SK-N-SH (cell line): ENCODE results near the gene COP1. TPM values are rescaled to one million over a fixed set of nuclear protein-coding genes. Genes with fewer than 3 reads are reported as not detected.

Experiments
- CTCF ChIA-PET: fragments of 300-600, 350-600 bp; formaldehyde crosslinking; extraction: SDS; loops from one replicate; lab custom pipeline; 2021; lab: Yijun Ruan, JAX
- POLR2A ChIA-PET: fragments of 350-600 bp; sonication (Branson Sonifier 250); formaldehyde crosslinking; extraction: SDS; loops from one replicate; lab custom pipeline; 2020; ENCODE audit warnings: antibody characterized with exemption, inconsistent platforms; lab: Yijun Ruan, JAX
- DNase-seq: peaks from one replicate; pipeline ENCODE4 v3.0.0; 2012
- H2AFZ ChIP-seq: fragments of 200-600 bp; sonication (generic); 2 replicates; pipeline ENCODE4 v1.8.1; 2016; ENCODE audit warnings: antibody characterized with exemption, mild to moderate bottlenecking, low read depth
- H3F3A ChIP-seq: fragments of 200-600 bp; sonication (generic); replicated peaks from 2 replicates; pipeline ENCODE3; 2016; ENCODE audit warnings: antibody characterized with exemption, mild to moderate bottlenecking; ENCODE audit not compliant: insufficient read depth
- H3K27ac ChIP-seq, 2 experiments: fragments of 200-500 bp in 1 of 2; fragments of 200-600 bp in 1 of 2; sonication (Bioruptor generic) in 1 of 2; sonication (generic), shearing (Covaris generic) in 1 of 2; 2 replicates each; pipeline versions ENCODE4 v1.5.1 to v1.6.1; 2014 to 2016; ENCODE audit warnings: low read depth in 2 of 2, inconsistent platforms in 1 of 2, low read length in 1 of 2, mild to moderate bottlenecking in 1 of 2, mixed read lengths in 1 of 2
- H3K27me3 ChIP-seq: fragments of 200-600 bp; sonication (generic), shearing (Covaris generic); 2 replicates; pipeline ENCODE4 v1.6.1; 2016; ENCODE audit warnings: mixed run types; ENCODE audit not compliant: insufficient read depth
- H3K36me3 ChIP-seq, 2 experiments: fragments of 200-500 bp in 1 of 2; fragments of 200-600 bp in 1 of 2; sonication (Bioruptor generic) in 1 of 2; sonication (generic) in 1 of 2; replicated peaks in 1 of 2; 2 replicates each; pipeline versions ENCODE3 to v1.5.1; 2014 to 2016; ENCODE audit warnings: low read length in 1 of 2, mild to moderate bottlenecking in 1 of 2; ENCODE audit not compliant: insufficient read depth in 2 of 2, control insufficient read depth in 1 of 2
- H3K4me1 ChIP-seq, 2 experiments: fragments of 200-500 bp in 1 of 2; fragments of 200-600 bp in 1 of 2; sonication (Bioruptor generic) in 1 of 2; sonication (generic), shearing (Covaris generic) in 1 of 2; 2 replicates each; pipeline versions ENCODE4 v1.5.1 to v1.6.1; 2014 to 2016; ENCODE audit warnings: low read depth in 1 of 2, low read length in 1 of 2, mixed run types in 1 of 2; ENCODE audit not compliant: insufficient read depth in 2 of 2, control insufficient read depth in 1 of 2
- H3K4me2 ChIP-seq: fragments of 200-600 bp; sonication (generic), shearing (Covaris generic); 2 replicates; pipeline ENCODE4 v1.6.1; 2017; ENCODE audit warnings: mixed run types
- H3K4me3 ChIP-seq, 2 experiments: fragments of 200-500 bp in 1 of 2; fragments of 200-600 bp in 1 of 2; sonication (Bioruptor generic) in 1 of 2; sonication (generic), shearing (Covaris generic) in 1 of 2; 2 replicates each; pipeline versions ENCODE4 v1.5.1 to v1.8.1; 2014 to 2016; ENCODE audit warnings: low read depth in 2 of 2, inconsistent platforms in 1 of 2, low read length in 1 of 2, mild to moderate bottlenecking in 1 of 2, mixed read lengths in 1 of 2, moderate library complexity in 1 of 2
- H3K79me2 ChIP-seq: fragments of 200-600 bp; sonication (generic); 2 replicates; pipeline ENCODE4 v1.8.1; 2017; ENCODE audit warnings: mild to moderate bottlenecking; ENCODE audit not compliant: insufficient read depth
- H3K9ac ChIP-seq: fragments of 200-600 bp; sonication (generic); 2 replicates; pipeline ENCODE4 v1.6.1; 2017; ENCODE audit warnings: mixed run types
- H3K9me2 ChIP-seq: fragments of 200-600 bp; sonication (generic); 2 replicates; pipeline ENCODE4 v1.6.1; 2017; ENCODE audit warnings: mixed run types
- H3K9me3 ChIP-seq: fragments of 200-600 bp; sonication (generic); 2 replicates; pipeline ENCODE4 v1.6.1; 2017; ENCODE audit warnings: mixed run types, mild to moderate bottlenecking, moderate library complexity
- H4K20me1 ChIP-seq: fragments of 200-600 bp; sonication (generic); 2 replicates; pipeline ENCODE4 v1.6.1; 2017; ENCODE audit warnings: mild to moderate bottlenecking, mixed run types; ENCODE audit not compliant: insufficient read depth
- CHD2 ChIP-seq: fragments of 150-350 bp; IDR thresholded peaks from 2 replicates; pipeline ENCODE4 v1.6.1; 2018; ENCODE audit warnings: low read length; ENCODE audit not compliant: partially characterized antibody
- CTCF ChIP-seq: fragments of 200-600 bp; sonication (generic); IDR thresholded peaks from 2 replicates; pipeline ENCODE4 v1.6.1; 2017; ENCODE audit warnings: antibody characterized with exemption, mild to moderate bottlenecking, moderate library complexity
- EP300 ChIP-seq, 2 experiments: IDR thresholded peaks; 2 replicates each; pipeline versions ENCODE4 v1.4.0 to v1.6.1; 2012; ENCODE audit warnings: borderline replicate concordance in 1 of 2, low read depth in 1 of 2, low read length in 1 of 2
- FOSL2 ChIP-seq: IDR thresholded peaks from 2 replicates; pipeline ENCODE4 v1.4.0; 2012; ENCODE audit warnings: low read depth, mild to moderate bottlenecking, moderate library complexity, borderline replicate concordance
- FOXJ3 ChIP-seq: sonication (generic); formaldehyde crosslinking; IDR thresholded peaks from 2 replicates; pipeline ENCODE4 v1.5.1; 2020; ENCODE audit warnings: mild to moderate bottlenecking, missing genetic modification reagents
- FOXM1 ChIP-seq: IDR thresholded peaks from 2 replicates; pipeline ENCODE4 v1.4.0; 2012; ENCODE audit warnings: low read depth, mild to moderate bottlenecking
- GATA2 ChIP-seq: sonication (generic); formaldehyde crosslinking; IDR thresholded peaks from 2 replicates; pipeline ENCODE4 v1.5.0; 2020; ENCODE audit warnings: mild to moderate bottlenecking, missing genetic modification reagents
- IRF3 ChIP-seq: fragments of 150-350 bp; IDR thresholded peaks from 2 replicates; pipeline ENCODE4 v1.6.1; 2016; ENCODE audit warnings: mild to moderate bottlenecking, low read depth, low read length
- MEF2A ChIP-seq: IDR thresholded peaks from 2 replicates; pipeline ENCODE4 v1.4.0; 2012; ENCODE audit warnings: low read depth, borderline replicate concordance
- NFIC ChIP-seq: IDR thresholded peaks from 2 replicates; pipeline ENCODE4 v1.4.0; 2012; ENCODE audit warnings: borderline replicate concordance
- NRF1 ChIP-seq: IDR thresholded peaks from 2 replicates; pipeline ENCODE4 v1.6.1; 2012; ENCODE audit warnings: low read depth, mild to moderate bottlenecking, low read length
- REST ChIP-seq: IDR thresholded peaks from 2 replicates; pipeline ENCODE4 v1.6.1; 2012; ENCODE audit warnings: mild to moderate bottlenecking, low read depth, low read length, moderate library complexity
- RXRA ChIP-seq: IDR thresholded peaks from 2 replicates; pipeline ENCODE4 v1.4.0; 2012; ENCODE audit warnings: low read depth, mild to moderate bottlenecking, borderline replicate concordance
- SIN3A ChIP-seq: IDR thresholded peaks from 2 replicates; pipeline ENCODE4 v1.6.1; 2012; ENCODE audit warnings: low read depth, mild to moderate bottlenecking, low read length, moderate library complexity, borderline replicate concordance
- SMC3 ChIP-seq: IDR thresholded peaks from 2 replicates; pipeline ENCODE4 v1.6.1; 2012; ENCODE audit warnings: low read depth, low read length, improper control_type of control experiment
- TCF12 ChIP-seq: IDR thresholded peaks from 2 replicates; pipeline ENCODE4 v1.4.0; 2012
- TEAD4 ChIP-seq: IDR thresholded peaks from 2 replicates; pipeline ENCODE4 v1.4.0; 2012; ENCODE audit warnings: mild to moderate bottlenecking, borderline replicate concordance; ENCODE audit not compliant: insufficient read depth
- USF1 ChIP-seq: IDR thresholded peaks from 2 replicates; pipeline ENCODE4 v1.4.0; 2012; ENCODE audit warnings: low read depth, borderline replicate concordance
- USF2 ChIP-seq: fragments of 150-350 bp; IDR thresholded peaks from 2 replicates; pipeline ENCODE4 v1.6.1; 2017; ENCODE audit warnings: antibody characterized with exemption, low read length, low read depth, borderline replicate concordance
- YY1 ChIP-seq: IDR thresholded peaks from 2 replicates; pipeline ENCODE4 v1.4.0; 2012; ENCODE audit warnings: low read depth, mild to moderate bottlenecking
- WGBS: methylation state at CpG from one replicate; pipeline ENCODE4 v1.1.6; 2017; ENCODE audit warnings: low lambda C conversion rate; 5-methylcytosine and 5-hydroxymethylcytosine counted together
- polyA plus RNA-seq, 3 experiments: library from polyadenylated mRNA; depleted of rRNA; stranded (reverse); fragments of >200 nt; gene quantifications; 2 replicates each; pipeline ENCODE4 v1.2.3, GENCODE V29; 2012

The COP1 gene
- polyA plus RNA-seq, 1 of the 3 experiments (the other 2 are of a cell fraction), result 10.3 TPM

GRCh38 chr1:175919001-175919400 is 288.1 kb downstream of the COP1 start:
- TF ChIP-seq MEF2A, result no peak
- TF ChIP-seq FOSL2, result no peak
- TF ChIP-seq USF1, result no peak
- no peak for TF ChIP-seq SMC3
- TF ChIP-seq RXRA, result no peak
- no peak for TF ChIP-seq CTCF
- no peak for TF ChIP-seq FOXJ3 (CRISPR knock-in tag)
- TF ChIP-seq GATA2 (CRISPR knock-in tag), result no peak
- no peak for TF ChIP-seq EP300 (IDR thresholded peaks at IDR 0.05; ENCODE audit: borderline replicate concordance in 1 of 2, low read depth in 1 of 2, low read length in 1 of 2)
- TF ChIP-seq FOXM1, result no peak
- no peak for TF ChIP-seq TCF12
- TF ChIP-seq CHD2, result no peak
- TF ChIP-seq YY1, result no peak
- TF ChIP-seq IRF3, result no peak
- no peak for TF ChIP-seq SIN3A
- Histone ChIP-seq H3K4me3 (no peak overlapping the region), H3K4me2 (no peak overlapping the region), H3K36me3 (peaks cover 0 to 4% of the 10 kb centered on the region in 2 experiments), H3K27ac (no peak overlapping the region), H3K9ac (no peak overlapping the region), H3K79me2 (no peaks in the 10 kb centered on the region), H3K4me1 (no peaks in the 10 kb centered on the region), H3F3A (no peaks in the 10 kb centered on the region), H4K20me1 (no peaks in the 10 kb centered on the region), H3K27me3 (no peaks in the 10 kb centered on the region), H2AFZ (no peak overlapping the region), H3K9me2 (no peaks in the 10 kb centered on the region), H3K9me3 (no peaks in the 10 kb centered on the region)
- whole genome bisulfite sequencing, result 93% methylated on average over 1 of the region's 1 CpG
- POLR2A ChIA-PET, result interaction anchor here (0.7 kb wide), 1 partner anchor 12 kb away, joined by 3 read pairs; no protein-coding TSS in a partner anchor
- no peak for DNase-seq
- CTCF ChIA-PET, result no interaction called here

- Histone ChIP-seq H3K4me3 (no peak overlapping the region), H3K9ac (no peak overlapping the region), H3K27ac (no peak overlapping the region), H3K4me1 (no peaks in the 10 kb centered on the region), H2AFZ (no peak overlapping the region), H3K9me3 (no peaks in the 10 kb centered on the region), H3F3A (no peaks in the 10 kb centered on the region), H3K27me3 (no peaks in the 10 kb centered on the region), H3K9me2 (no peaks in the 10 kb centered on the region), H3K79me2 (no peaks in the 10 kb centered on the region), H4K20me1 (no peaks in the 10 kb centered on the region), H3K36me3 (peaks cover 0 to 4% of the 10 kb centered on the region in 2 experiments), H3K4me2 (no peak overlapping the region)
- WGBS, result 90% methylated on average over 2 of the region's 2 CpGs
- no peak for DNase-seq
- CTCF ChIA-PET, result no interaction called here
- POLR2A ChIA-PET, result no interaction called here
- TF ChIP-seq TEAD4 (no peak), USF2 (no peak), FOXM1 (no peak), FOXJ3 (CRISPR knock-in tag) (no peak), NRF1 (no peak), SMC3 (no peak), NFIC (no peak), SIN3A (no peak), GATA2 (CRISPR knock-in tag) (no peak), CHD2 (no peak), REST (no peak)
These were observed 288.7 kb downstream of the COP1 start for GRCh38 chr1:175918364-175918801.
